Chondrocyte (in vitro differentiated cells): ENCODE results near the gene RSF1. TPM values are rescaled to one million over a fixed set of nuclear protein-coding genes. Genes with fewer than 3 reads are reported as not detected.

ENCODE experiments used
- DNase-seq: peaks from one replicate; pipeline ENCODE4 v3.0.0; 2021; ENCODE audit warnings: mixed read lengths, low spot score
- H3K27ac Mint-ChIP-seq: one replicate; pipeline ENCODE4 v1.8.0; 2021; ENCODE audit warnings: mild to moderate bottlenecking, moderate library complexity, mixed read lengths; ENCODE audit not compliant: unreplicated experiment
- H3K27me3 Mint-ChIP-seq: 2 replicates; pipeline ENCODE4 v1.8.0; 2021; ENCODE audit warnings: low read depth, mixed read lengths
- H3K36me3 Mint-ChIP-seq: 2 replicates; pipeline ENCODE4 v1.8.0; 2021; ENCODE audit warnings: low read depth, mixed read lengths
- H3K4me1 Mint-ChIP-seq: 2 replicates; pipeline ENCODE4 v1.8.0; 2021; ENCODE audit warnings: low read depth, mild to moderate bottlenecking, mixed read lengths
- H3K4me3 Mint-ChIP-seq: one replicate; pipeline ENCODE4 v1.8.0; 2021; ENCODE audit warnings: mild to moderate bottlenecking, moderate library complexity, mixed read lengths; ENCODE audit not compliant: unreplicated experiment
- H3K9me3 Mint-ChIP-seq: 2 replicates; pipeline ENCODE4 v1.8.0; 2021; ENCODE audit warnings: low read depth, mixed read lengths
- total RNA-seq: library from RNA; stranded (reverse); gene quantifications from 3 replicates; pipeline ENCODE4 v1.2.1, GENCODE V29; 2021
- TF ChIP-seq, protein P1 (sequence below): fragments of 200-600 bp; sonication (generic); IDR thresholded peaks from 2 replicates; pipeline ENCODE4 v1.5.0; 2021; ENCODE audit warnings: antibody characterized with exemption, mild to moderate bottlenecking, moderate library complexity

RSF1 gene
- total RNA-seq, 1 donor from 2014 or later: 64.2 TPM

DNA sequence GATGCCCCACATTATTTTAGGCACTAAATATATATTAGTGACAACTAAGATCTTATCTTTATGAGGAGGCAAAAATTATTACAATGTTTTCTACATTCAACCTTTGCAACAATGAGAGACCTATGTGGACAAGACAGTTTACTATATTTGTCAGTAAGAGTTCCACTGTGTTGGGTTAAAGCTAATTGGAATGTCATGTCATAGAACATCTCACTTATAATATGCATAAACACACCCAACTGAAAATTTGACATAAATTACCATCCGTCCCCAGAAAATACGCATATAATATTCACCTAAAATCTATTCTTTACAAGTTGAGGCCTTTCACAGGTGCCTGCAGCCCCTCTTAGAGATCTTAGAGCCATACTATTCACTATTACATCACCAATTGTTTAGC, 84.0 kb downstream of the RSF1 start:
- Mint-ChIP-seq H3K27ac (no peak overlapping the region), H3K27me3 (no peaks in the 10 kb centered on the region), H3K4me3 (no peak overlapping the region), H3K36me3 (peaks cover 21% of the 10 kb centered on the region), H3K9me3 (no peaks in the 10 kb centered on the region), H3K4me1 (no peaks in the 10 kb centered on the region)
- TF ChIP-seq, protein P1, sequence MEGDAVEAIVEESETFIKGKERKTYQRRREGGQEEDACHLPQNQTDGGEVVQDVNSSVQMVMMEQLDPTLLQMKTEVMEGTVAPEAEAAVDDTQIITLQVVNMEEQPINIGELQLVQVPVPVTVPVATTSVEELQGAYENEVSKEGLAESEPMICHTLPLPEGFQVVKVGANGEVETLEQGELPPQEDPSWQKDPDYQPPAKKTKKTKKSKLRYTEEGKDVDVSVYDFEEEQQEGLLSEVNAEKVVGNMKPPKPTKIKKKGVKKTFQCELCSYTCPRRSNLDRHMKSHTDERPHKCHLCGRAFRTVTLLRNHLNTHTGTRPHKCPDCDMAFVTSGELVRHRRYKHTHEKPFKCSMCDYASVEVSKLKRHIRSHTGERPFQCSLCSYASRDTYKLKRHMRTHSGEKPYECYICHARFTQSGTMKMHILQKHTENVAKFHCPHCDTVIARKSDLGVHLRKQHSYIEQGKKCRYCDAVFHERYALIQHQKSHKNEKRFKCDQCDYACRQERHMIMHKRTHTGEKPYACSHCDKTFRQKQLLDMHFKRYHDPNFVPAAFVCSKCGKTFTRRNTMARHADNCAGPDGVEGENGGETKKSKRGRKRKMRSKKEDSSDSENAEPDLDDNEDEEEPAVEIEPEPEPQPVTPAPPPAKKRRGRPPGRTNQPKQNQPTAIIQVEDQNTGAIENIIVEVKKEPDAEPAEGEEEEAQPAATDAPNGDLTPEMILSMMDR: no peak
- no peak for DNase-seq

DNA sequence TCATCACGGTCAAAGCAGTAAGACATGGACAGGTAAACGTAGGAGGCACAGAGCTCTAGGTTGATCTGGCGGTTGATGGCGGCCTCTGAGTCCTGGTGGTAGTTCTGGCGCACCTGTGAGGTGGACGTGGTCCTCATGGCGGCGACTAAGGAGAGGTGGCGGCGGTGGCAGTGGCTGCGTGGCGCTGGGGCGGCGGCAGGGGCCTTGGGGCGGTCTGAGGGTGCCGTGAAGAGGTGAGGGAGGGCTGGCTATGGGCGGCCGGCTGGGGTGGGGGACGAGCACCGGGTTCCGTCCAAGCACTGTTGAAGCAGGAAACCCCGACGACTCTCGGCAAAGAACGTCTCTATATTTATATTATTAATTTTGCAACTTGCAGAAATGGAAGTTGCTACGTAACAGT, 85.6 kb downstream of the RSF1 start:
- H3K4me3 Mint-ChIP-seq: no peak overlapping the region
- peak; percentile 89 for DNase-seq
- no peak overlapping the region for H3K27ac Mint-ChIP-seq
- peaks cover 28% of the 10 kb centered on the region for H3K36me3 Mint-ChIP-seq
- H3K4me1 Mint-ChIP-seq: no peaks in the 10 kb centered on the region
- H3K27me3 Mint-ChIP-seq: no peaks in the 10 kb centered on the region
- TF ChIP-seq, protein P1: no peak
- peaks cover 10% of the 10 kb centered on the region for H3K9me3 Mint-ChIP-seq

DNA sequence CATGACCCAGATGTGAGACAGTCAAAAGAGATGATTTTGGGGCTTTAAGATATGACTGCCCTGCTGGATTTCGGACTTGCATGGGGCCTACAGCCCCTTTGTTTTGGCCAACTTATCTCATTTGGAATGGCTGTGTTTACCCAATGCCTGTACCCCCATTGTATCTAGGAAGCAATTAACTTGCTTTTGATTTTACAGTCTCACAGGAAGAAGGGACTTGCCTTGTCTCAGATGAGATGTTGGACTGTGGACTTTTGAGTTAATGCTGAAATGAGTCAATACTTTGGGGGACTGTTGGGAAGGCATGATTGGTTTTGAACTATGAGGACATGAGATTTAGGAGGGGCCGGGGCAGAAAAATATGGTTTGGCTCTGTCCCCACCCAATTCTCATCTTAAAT, 88.4 kb downstream of the RSF1 start:
- TF ChIP-seq, protein P1: no peak
- Mint-ChIP-seq H3K4me1 (no peaks in the 10 kb centered on the region), H3K27ac (no peak overlapping the region), H3K36me3 (peaks cover 27% of the 10 kb centered on the region), H3K4me3 (no peak overlapping the region), H3K27me3 (no peaks in the 10 kb centered on the region), H3K9me3 (peaks cover 10% of the 10 kb centered on the region)
- no peak for DNase-seq

DNA sequence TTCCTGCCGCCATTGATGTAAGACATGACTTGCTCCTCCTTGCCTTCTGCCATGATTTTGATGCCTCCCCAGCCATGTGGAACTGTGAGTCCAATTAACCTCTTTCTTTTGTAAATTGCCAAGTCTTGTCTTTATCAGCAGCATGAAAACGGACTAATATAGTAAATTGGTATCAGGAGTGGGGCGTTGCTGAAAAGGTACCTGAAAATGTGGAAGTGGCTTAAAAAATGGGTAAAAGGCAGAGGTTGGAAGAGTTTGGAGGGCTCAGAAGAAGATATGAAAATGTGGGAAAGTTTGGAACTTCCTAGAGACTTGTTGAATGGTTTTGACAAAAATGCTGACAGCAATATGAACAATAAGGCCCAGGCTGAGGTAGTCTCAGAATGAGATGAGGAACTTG, 89.7 kb downstream of the RSF1 start:
- Mint-ChIP-seq H3K27ac (no peak overlapping the region), H3K4me3 (no peak overlapping the region), H3K4me1 (no peaks in the 10 kb centered on the region), H3K36me3 (peaks cover 21% of the 10 kb centered on the region), H3K27me3 (no peaks in the 10 kb centered on the region), H3K9me3 (peaks cover 10% of the 10 kb centered on the region)
- TF ChIP-seq, protein P1: no peak
- no peak for DNase-seq

GRCh38 chr11:77729063-77729462, 91.5 kb downstream of the RSF1 start:
- no peak for DNase-seq
- H3K9me3 Mint-ChIP-seq: peaks cover 10% of the 10 kb centered on the region
- no peak overlapping the region for H3K27ac Mint-ChIP-seq
- TF ChIP-seq, protein P1: no peak
- no peaks in the 10 kb centered on the region for H3K4me1 Mint-ChIP-seq
- H3K36me3 Mint-ChIP-seq: peaks cover 20% of the 10 kb centered on the region
- no peak overlapping the region for H3K4me3 Mint-ChIP-seq
- no peaks in the 10 kb centered on the region for H3K27me3 Mint-ChIP-seq
